Upper lobe of right lung (tissue), 1 donor: Measurements from ENCODE around the gene NDST1. TPM values are rescaled to one million over a fixed set of nuclear protein-coding genes. Genes with fewer than 3 reads are reported as not detected.

Experiments
- ATAC-seq: fragments of 200-7000 bp; cut with Tn5 transposase; one replicate; pipeline ENCODE4 v1.9.1; 2020; ENCODE audit warnings: mild to moderate bottlenecking, moderate library complexity
- DNase-seq: peaks from one replicate; pipeline ENCODE4 v3.0.0-alpha.2; 2020
- H3K27ac ChIP-seq: fragments of 200-600 bp; one replicate; pipeline ENCODE4 v1.8.0; 2022
- H3K27me3 ChIP-seq: fragments of 200-600 bp; one replicate; pipeline ENCODE4 v1.8.0; 2022; ENCODE audit warnings: mild to moderate bottlenecking
- H3K36me3 ChIP-seq: fragments of 200-600 bp; one replicate; pipeline ENCODE4 v1.8.0; 2022
- H3K4me1 ChIP-seq: fragments of 200-600 bp; one replicate; pipeline ENCODE4 v1.8.0; 2022
- H3K4me3 ChIP-seq: fragments of 200-600 bp; one replicate; pipeline ENCODE4 v1.8.0; 2022; ENCODE audit warnings: mild to moderate bottlenecking
- H3K9me3 ChIP-seq: fragments of 200-600 bp; one replicate; pipeline ENCODE4 v1.8.0; 2022
- CTCF ChIP-seq: fragments of 200-600 bp; IDR thresholded peaks from one replicate; pipeline ENCODE4 v1.8.0; 2022; ENCODE audit warnings: antibody characterized with exemption
- intact Hi-C: fragments of 100-400 bp; cut with DNase I; formaldehyde crosslinking; loops from one replicate; pipeline ENCODE4 v1.11.0; 2022
- total RNA-seq: library from RNA; stranded (reverse); fragmentation: NEBNext Ultra II Directional; extraction: Animal tissue kit (Norgen Biotek cat#: 25700); gene quantifications from one replicate; pipeline ENCODE4 v1.2.1, GENCODE V29; 2021
- donor health status: DM: no; HTN: yes; CAD: no; lungs with severe emphysema.

The NDST1 gene
- total RNA-seq, 1 donor from 2014 or later: 143 TPM

GRCh38 chr5:150603491-150603890, 95.6 kb downstream of the NDST1 start:
- no peak overlapping the region for H3K4me3 ChIP-seq
- H3K9me3 ChIP-seq: no peaks in the 10 kb centered on the region
- no peaks in the 10 kb centered on the region for H3K36me3 ChIP-seq
- no peak for DNase-seq
- intact Hi-C loops: no loop called here
- peaks cover 11% of the 10 kb centered on the region for H3K4me1 ChIP-seq
- TF ChIP-seq CTCF: no peak
- no peaks in the 10 kb centered on the region for H3K27me3 ChIP-seq
- H3K27ac ChIP-seq: no peak overlapping the region
- no peak for ATAC-seq

DNA sequence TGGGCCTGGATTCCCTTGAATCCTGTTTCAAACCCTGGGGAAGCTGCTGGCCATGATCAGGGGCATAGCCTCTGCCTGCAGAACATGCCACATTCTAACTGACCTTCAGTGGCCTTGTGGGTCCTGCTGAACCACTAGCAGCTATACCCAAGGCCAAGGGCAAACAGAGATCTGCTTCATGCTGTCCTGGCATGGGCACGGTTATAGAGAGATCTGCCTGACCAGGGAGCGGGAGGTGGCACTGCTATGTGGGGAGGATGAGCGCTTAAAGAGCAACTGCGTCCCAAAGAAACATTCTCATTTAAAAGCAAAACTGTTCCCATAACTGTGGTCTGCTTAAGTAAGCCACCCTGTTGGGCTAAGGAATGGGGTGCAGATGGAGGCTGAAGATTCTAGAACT, 96.1 kb downstream of the NDST1 start:
- Histone ChIP-seq H3K27ac (no peak overlapping the region), H3K4me3 (no peak overlapping the region), H3K9me3 (no peaks in the 10 kb centered on the region), H3K27me3 (no peaks in the 10 kb centered on the region), H3K36me3 (no peaks in the 10 kb centered on the region), H3K4me1 (peaks cover 11% of the 10 kb centered on the region)
- TF ChIP-seq CTCF: no peak
- intact Hi-C loops: no loop called here
- no peak for ATAC-seq
- DNase-seq: no peak

DNA sequence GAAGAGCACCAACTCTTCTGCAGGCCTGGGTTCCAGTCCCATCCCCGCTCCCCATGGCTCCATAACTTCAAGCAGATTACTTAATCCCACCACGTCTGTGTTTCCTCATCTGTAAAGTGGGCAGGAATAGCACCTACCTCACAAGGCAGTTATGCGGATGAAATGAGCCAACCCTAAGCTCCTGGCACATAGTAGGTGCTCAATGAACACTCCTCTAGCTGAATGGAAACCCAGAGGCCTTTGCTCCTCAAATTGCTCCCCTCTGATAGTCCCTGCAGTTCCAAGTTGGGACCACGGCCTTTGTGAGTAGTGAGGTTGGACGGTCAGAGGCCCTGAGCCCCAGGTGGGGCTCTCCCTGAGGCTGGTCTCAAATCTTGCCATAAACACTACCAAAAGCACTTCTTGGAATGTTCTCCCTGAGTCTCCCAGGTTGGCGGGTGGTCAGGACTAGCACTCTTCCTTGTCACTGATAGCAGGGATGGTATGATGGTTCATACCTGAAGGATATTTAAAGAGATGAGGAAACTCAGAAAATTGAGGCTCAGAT, 97.0 kb downstream of the NDST1 start:
- Histone ChIP-seq H3K9me3 (no peaks in the 10 kb centered on the region), H3K4me1 (peaks cover 10% of the 10 kb centered on the region), H3K36me3 (no peaks in the 10 kb centered on the region), H3K4me3 (no peak overlapping the region), H3K27ac (no peak overlapping the region), H3K27me3 (no peaks in the 10 kb centered on the region)
- DNase-seq (no peak), ATAC-seq (no peak)
- TF ChIP-seq CTCF: no peak
- intact Hi-C loops: no loop called here

- H3K9me3 ChIP-seq: no peaks in the 10 kb centered on the region
- intact Hi-C loops: no loop called here
- TF ChIP-seq CTCF: no peak
- no peaks in the 10 kb centered on the region for H3K36me3 ChIP-seq
- ATAC-seq (no peak), DNase-seq (no peak)
- no peak overlapping the region for H3K4me3 ChIP-seq
- no peak overlapping the region for H3K27ac ChIP-seq
- H3K4me1 ChIP-seq: peaks cover 8% of the 10 kb centered on the region
- no peaks in the 10 kb centered on the region for H3K27me3 ChIP-seq
These were observed 97.6 kb downstream of the NDST1 start for GRCh38 chr5:150605546-150605945.

DNA sequence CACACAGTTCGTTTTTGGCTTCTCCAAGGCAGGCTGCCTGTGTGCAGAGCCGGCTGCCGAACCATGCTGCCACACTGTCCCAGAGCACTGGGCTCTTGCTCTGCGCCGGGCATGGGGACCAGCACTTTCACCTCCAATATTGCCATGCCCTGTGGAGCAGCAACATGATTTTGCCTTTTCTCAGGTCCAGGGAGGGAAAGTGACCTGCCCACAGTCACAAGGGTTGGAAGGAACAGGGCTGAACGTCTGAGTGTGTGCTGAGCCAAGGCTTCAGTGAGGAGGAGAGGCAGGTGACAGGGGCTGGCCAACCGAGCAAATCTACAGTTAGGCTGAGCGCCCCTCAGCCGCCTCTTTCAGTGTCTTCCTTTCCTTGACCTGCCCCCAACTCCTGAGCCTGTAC, 98.5 kb downstream of the NDST1 start:
- H3K4me1 ChIP-seq: peaks cover 7% of the 10 kb centered on the region
- H3K9me3 ChIP-seq: no peaks in the 10 kb centered on the region
- no peaks in the 10 kb centered on the region for H3K27me3 ChIP-seq
- H3K27ac ChIP-seq: no peak overlapping the region
- H3K4me3 ChIP-seq: no peak overlapping the region
- no peak for TF ChIP-seq CTCF
- intact Hi-C loops: no loop called here
- H3K36me3 ChIP-seq: no peaks in the 10 kb centered on the region
- DNase-seq: no peak
- no peak for ATAC-seq

DNA sequence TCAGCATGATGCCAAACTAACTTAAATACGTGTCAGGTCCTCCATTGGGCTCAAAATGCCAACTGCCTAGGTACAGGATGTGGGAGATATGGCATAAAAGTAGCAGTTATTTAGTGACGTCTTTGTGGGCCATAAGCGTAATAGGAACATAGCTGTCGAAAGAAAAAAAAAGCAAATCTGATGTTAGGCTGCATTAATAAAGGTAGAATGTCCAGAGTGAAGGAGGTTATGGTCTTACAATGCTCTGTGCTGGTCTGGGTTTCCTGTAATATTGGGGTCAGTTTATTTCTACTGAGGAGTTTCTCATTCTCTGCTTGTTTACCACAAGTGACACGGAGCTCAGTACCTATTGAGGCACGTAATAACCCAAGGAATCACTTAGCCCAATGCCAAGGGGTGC, 99.2 kb downstream of the NDST1 start:
- Histone ChIP-seq H3K27ac (no peak overlapping the region), H3K9me3 (no peaks in the 10 kb centered on the region), H3K4me3 (no peak overlapping the region), H3K4me1 (peaks cover 7% of the 10 kb centered on the region), H3K36me3 (no peaks in the 10 kb centered on the region), H3K27me3 (no peaks in the 10 kb centered on the region)
- intact Hi-C loops: no loop called here
- DNase-seq: no peak
- no peak for TF ChIP-seq CTCF
- ATAC-seq: no peak
